ENCODE measurements around the gene ERICH4. TPM values are rescaled to one million over a fixed set of nuclear protein-coding genes. Genes with fewer than 3 reads are reported as not detected.
"Not testable (repeated sequence)": the region's sequence is repeated elsewhere in the genome, so short reads cannot be mapped to it uniquely, and the experiment has no call there.

The ERICH4 gene
- total RNA-seq, 2 experiments from 2014 or later: not detected

- peak overlapping the region; percentile 81 for H3K27ac Mint-ChIP-seq
- no peaks in the 10 kb centered on the region for H3K9me3 Mint-ChIP-seq (ENCODE audit: insufficient read depth)
- H3K4me1 Mint-ChIP-seq (ENCODE audit: low read depth): peaks cover 33% of the 10 kb centered on the region
- ATAC-seq: peak; percentile 93
- H3K36me3 Mint-ChIP-seq (ENCODE audit: low read depth): no peaks in the 10 kb centered on the region
- H3K4me3 Mint-ChIP-seq: peak overlapping the region; percentile 34
- H3K27me3 Mint-ChIP-seq (ENCODE audit: low read depth): peaks cover 26% of the 10 kb centered on the region
- POLR2A ChIA-PET: interaction anchor here (0.6 to 0.8 kb wide), 2 partner anchors 18 to 144 kb away, joined by 3 to 5 read pairs; partner anchors contain the start of gene DMAC2
- CTCF ChIA-PET: interaction anchor here (0.8 to 2.7 kb wide), 14 partner anchors 8 to 250 kb away, joined by 3 to 21 read pairs (median 4); partner anchors contain the start of genes DMAC2 and ERICH4
- DNase-seq: peak; percentile 46
These were observed 14.3 kb downstream of the ERICH4 start for GRCh38 chr19:41457241-41457640.

- Mint-ChIP-seq H3K36me3 (ENCODE audit: low read depth) (no peaks in the 10 kb centered on the region), H3K9me3 (ENCODE audit: insufficient read depth) (no peaks in the 10 kb centered on the region), H3K27ac (no peak overlapping the region), H3K4me1 (ENCODE audit: low read depth) (peaks cover 17% of the 10 kb centered on the region), H3K4me3 (no peak overlapping the region), H3K27me3 (ENCODE audit: low read depth) (peaks cover 17% of the 10 kb centered on the region)
- ATAC-seq (no peak), DNase-seq (no peak)
- POLR2A ChIA-PET: no interaction called here
- CTCF ChIA-PET: no interaction called here
These were observed 19.5 kb downstream of the ERICH4 start for GRCh38 chr19:41462497-41462896.

GRCh38 chr19:41463257-41464256, 20.6 kb downstream of the ERICH4 start:
- Mint-ChIP-seq H3K4me1 (ENCODE audit: low read depth) (peaks cover 10% of the 10 kb centered on the region), H3K27me3 (ENCODE audit: low read depth) (peaks cover 22% of the 10 kb centered on the region), H3K27ac (peak overlapping the region; percentile 69)
- H3K36me3 Mint-ChIP-seq (ENCODE audit: low read depth); H3K9me3 Mint-ChIP-seq (ENCODE audit: insufficient read depth); CTCF ChIA-PET; ATAC-seq; POLR2A ChIA-PET; DNase-seq; H3K4me3 Mint-ChIP-seq: not testable (repeated sequence)

GRCh38 chr19:41476583-41476982, 33.6 kb downstream of the ERICH4 start:
- ChIA-PET POLR2A (no interaction called here), CTCF (no interaction called here)
- H3K27me3 Mint-ChIP-seq (ENCODE audit: low read depth): peaks cover 37% of the 10 kb centered on the region

GRCh38 chr19:41478171-41478570, 35.2 kb downstream of the ERICH4 start:
- Mint-ChIP-seq H3K27me3 (ENCODE audit: low read depth) (peaks cover 41% of the 10 kb centered on the region), H3K27ac (no peak overlapping the region)
- CTCF ChIA-PET: no interaction called here

More at GRCh38 chr19:41476583-41476982, 33.6 kb downstream of the ERICH4 start:
- Mint-ChIP-seq H3K36me3 (ENCODE audit: low read depth) (no peaks in the 10 kb centered on the region), H3K27ac (no peak overlapping the region), H3K4me3 (no peak overlapping the region), H3K4me1 (ENCODE audit: low read depth) (no peaks in the 10 kb centered on the region), H3K9me3 (ENCODE audit: insufficient read depth) (no peaks in the 10 kb centered on the region)
- no peak for DNase-seq
- ATAC-seq: no peak

GRCh38 chr19:41478875-41479756, 36.2 kb downstream of the ERICH4 start:
- DNase-seq (no peak), ATAC-seq (no peak)
- Mint-ChIP-seq H3K4me1 (ENCODE audit: low read depth) (no peaks in the 10 kb centered on the region), H3K9me3 (ENCODE audit: insufficient read depth) (no peaks in the 10 kb centered on the region), H3K36me3 (ENCODE audit: low read depth) (no peaks in the 10 kb centered on the region), H3K27me3 (ENCODE audit: low read depth) (peaks cover 40% of the 10 kb centered on the region), H3K27ac (no peak overlapping the region), H3K4me3 (no peak overlapping the region)
- ChIA-PET POLR2A (no interaction called here), CTCF (interaction anchor here (1.1 to 1.3 kb wide), 2 partner anchors 30 to 92 kb away, joined by 3 to 4 read pairs; no protein-coding TSS in a partner anchor)

More at GRCh38 chr19:41478171-41478570, 35.2 kb downstream of the ERICH4 start:
- ATAC-seq (no peak), DNase-seq (no peak)
- Mint-ChIP-seq H3K9me3 (ENCODE audit: insufficient read depth) (no peaks in the 10 kb centered on the region), H3K36me3 (ENCODE audit: low read depth) (no peaks in the 10 kb centered on the region), H3K4me3 (no peak overlapping the region), H3K4me1 (ENCODE audit: low read depth) (no peaks in the 10 kb centered on the region)
- POLR2A ChIA-PET: no interaction called here

GRCh38 chr19:41479757-41480191, 36.8 kb downstream of the ERICH4 start:
- H3K27ac Mint-ChIP-seq: no peak overlapping the region
- no peak for DNase-seq
- no peaks in the 10 kb centered on the region for H3K4me1 Mint-ChIP-seq (ENCODE audit: low read depth)
- no peaks in the 10 kb centered on the region for H3K9me3 Mint-ChIP-seq (ENCODE audit: insufficient read depth)
- no peak overlapping the region for H3K4me3 Mint-ChIP-seq
- peaks cover 43% of the 10 kb centered on the region for H3K27me3 Mint-ChIP-seq (ENCODE audit: low read depth)
- POLR2A ChIA-PET: no interaction called here
- CTCF ChIA-PET: interaction anchor here (1.3 kb wide), 1 partner anchor 91 kb away, joined by 4 read pairs; no protein-coding TSS in a partner anchor
- ATAC-seq: no peak
- H3K36me3 Mint-ChIP-seq (ENCODE audit: low read depth): no peaks in the 10 kb centered on the region

GRCh38 chr19:41480336-41480735, 37.4 kb downstream of the ERICH4 start:
- Mint-ChIP-seq H3K9me3 (ENCODE audit: insufficient read depth) (no peaks in the 10 kb centered on the region), H3K36me3 (ENCODE audit: low read depth) (no peaks in the 10 kb centered on the region), H3K4me1 (ENCODE audit: low read depth) (no peaks in the 10 kb centered on the region), H3K27ac (no peak overlapping the region), H3K4me3 (no peak overlapping the region), H3K27me3 (ENCODE audit: low read depth) (peaks cover 47% of the 10 kb centered on the region)
- ChIA-PET POLR2A (no interaction called here), CTCF (no interaction called here)
- ATAC-seq (no peak), DNase-seq (no peak)

GRCh38 chr19:41484822-41485221, 41.9 kb downstream of the ERICH4 start:
- Mint-ChIP-seq H3K4me1 (ENCODE audit: low read depth) (no peaks in the 10 kb centered on the region), H3K9me3 (ENCODE audit: insufficient read depth) (no peaks in the 10 kb centered on the region), H3K4me3 (no peak overlapping the region), H3K36me3 (ENCODE audit: low read depth) (no peaks in the 10 kb centered on the region), H3K27me3 (ENCODE audit: low read depth) (peaks cover 39% of the 10 kb centered on the region), H3K27ac (no peak overlapping the region)
- DNase-seq (no peak), ATAC-seq (no peak)
- ChIA-PET CTCF (no interaction called here), POLR2A (no interaction called here)

- H3K27me3 Mint-ChIP-seq (ENCODE audit: low read depth): peaks cover 33% of the 10 kb centered on the region
- H3K27ac Mint-ChIP-seq; ATAC-seq; POLR2A ChIA-PET; H3K4me1 Mint-ChIP-seq (ENCODE audit: low read depth); DNase-seq; H3K36me3 Mint-ChIP-seq (ENCODE audit: low read depth); H3K9me3 Mint-ChIP-seq (ENCODE audit: insufficient read depth); H3K4me3 Mint-ChIP-seq: not testable (repeated sequence)
- CTCF ChIA-PET: interaction anchor here (1.0 kb wide), 1 partner anchor 83 kb away, joined by 3 read pairs; no protein-coding TSS in a partner anchor
These were observed 44.0 kb downstream of the ERICH4 start for GRCh38 chr19:41486953-41487352.

- DNase-seq (no peak), ATAC-seq (no peak)
- Mint-ChIP-seq H3K27me3 (ENCODE audit: low read depth) (peaks cover 12% of the 10 kb centered on the region), H3K27ac (no peak overlapping the region), H3K36me3 (ENCODE audit: low read depth) (no peaks in the 10 kb centered on the region), H3K9me3 (ENCODE audit: insufficient read depth) (no peaks in the 10 kb centered on the region), H3K4me3 (no peak overlapping the region), H3K4me1 (ENCODE audit: low read depth) (no peaks in the 10 kb centered on the region)
- ChIA-PET POLR2A (no interaction called here), CTCF (no interaction called here)
These were observed 49.9 kb downstream of the ERICH4 start for GRCh38 chr19:41492843-41493242.
